GM12892 (cell line): ENCODE data around the gene TMED3.
"Not testable (repeated sequence)": the region's sequence is repeated elsewhere in the genome, so short reads cannot be mapped to it uniquely, and the experiment has no call there.

Source experiments
- DNase-seq: peaks from one replicate; pipeline ENCODE4 v3.0.0; 2011; ENCODE audit not compliant: insufficient read length
- FAIRE-seq: peaks from 2 replicates; lab custom pipeline; 2011; peaks lifted over from hg19 to GRCh38; lab: Jason Lieb, UNC
- POLR2A ChIP-seq: IDR thresholded peaks from 2 replicates; pipeline ENCODE4 v1.6.1; 2011; ENCODE audit warnings: low read depth, low read length, control low read depth
- POLR2AphosphoS5 ChIP-seq: IDR thresholded peaks from 2 replicates; pipeline ENCODE4 v1.6.1; 2011; ENCODE audit warnings: low read depth, low read length, control low read depth
- TAF1 ChIP-seq: IDR thresholded peaks from 2 replicates; pipeline ENCODE4 v1.6.1; 2011; ENCODE audit warnings: low read depth, mild to moderate bottlenecking, control low read depth, low read length, borderline replicate concordance

TMED3 gene

DNA sequence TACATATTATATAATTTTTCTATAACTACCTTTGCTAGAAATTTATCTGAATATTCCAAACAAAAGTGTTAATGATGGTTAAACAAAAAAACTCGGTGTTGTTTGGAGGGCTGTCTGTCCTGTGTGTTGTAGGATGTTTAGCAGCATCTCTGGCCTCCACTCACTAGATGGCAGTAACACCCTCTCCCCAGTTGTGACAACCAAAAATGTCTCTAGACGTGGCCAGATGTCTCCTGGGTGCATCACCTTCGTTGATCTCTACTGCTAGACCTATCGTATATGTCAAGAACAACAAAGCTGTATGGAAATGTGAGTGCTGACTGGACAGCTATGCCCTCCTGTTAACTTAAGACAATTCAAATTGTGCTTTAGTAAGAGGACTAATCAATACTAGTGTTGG, 14.3 kb upstream of the TMED3 start:
- TF ChIP-seq POLR2AphosphoS5 (no peak), POLR2A (no peak), TAF1 (no peak)
- peak; percentile 70 for FAIRE-seq
- no peak for DNase-seq

DNA sequence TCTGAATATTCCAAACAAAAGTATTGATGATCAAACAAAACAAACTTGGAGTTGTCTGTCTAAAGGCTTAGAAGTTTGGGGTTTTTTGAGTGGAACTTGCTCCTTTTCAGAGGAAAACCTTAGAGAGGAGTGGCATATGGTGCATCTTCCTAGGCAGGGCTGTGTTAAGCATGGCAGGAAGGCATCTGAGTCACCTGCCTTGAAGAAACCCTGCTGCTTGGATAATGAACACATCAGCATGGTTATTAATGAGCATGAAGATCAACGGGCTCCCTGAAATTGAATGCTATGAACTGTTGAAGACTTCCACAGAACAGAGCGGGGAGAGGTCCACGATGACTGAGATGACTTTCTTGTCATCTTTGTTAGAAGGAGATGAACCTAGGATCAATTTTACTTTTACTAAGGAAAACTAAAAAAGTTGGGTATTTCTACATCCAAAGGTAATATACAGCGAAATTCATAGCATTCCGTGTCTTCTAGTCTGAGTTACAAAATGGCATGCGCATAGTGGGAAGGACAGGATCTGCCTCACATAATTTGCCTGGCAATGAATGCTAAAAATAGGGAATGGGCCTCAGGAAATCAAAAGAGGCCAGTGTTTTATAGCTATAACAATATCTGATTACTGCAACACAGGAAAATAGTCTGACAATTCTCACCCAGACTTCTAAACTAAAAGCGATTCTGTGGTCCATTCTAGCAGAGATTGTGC, 11.6 kb upstream of the TMED3 start:
- DNase-seq (no peak), FAIRE-seq (no peak)
- TF ChIP-seq POLR2AphosphoS5, result no peak
- TF ChIP-seq POLR2A, result no peak
- no peak for TF ChIP-seq TAF1

DNA sequence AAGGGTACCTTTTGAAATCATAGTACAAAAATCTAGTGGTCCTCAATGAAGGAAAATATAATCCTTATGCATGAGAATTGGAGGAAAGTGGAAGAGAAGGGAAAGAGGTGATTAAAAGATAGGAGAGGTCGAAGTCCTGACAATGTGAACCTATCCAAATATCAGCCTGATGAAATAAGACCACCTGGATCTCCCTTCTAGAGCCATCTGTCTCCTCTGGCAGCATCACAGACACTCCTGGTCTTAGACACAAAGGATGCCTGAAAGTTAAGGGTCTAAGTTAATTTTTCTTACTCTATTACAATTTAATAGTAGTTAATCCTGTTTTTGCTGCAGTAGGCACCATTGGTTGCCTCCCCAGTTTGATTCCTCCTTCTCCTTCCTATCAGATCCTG, 11.1 kb upstream of the TMED3 start:
- DNase-seq, result no peak
- FAIRE-seq, result no peak
- TF ChIP-seq POLR2AphosphoS5, result no peak
- TF ChIP-seq TAF1, result no peak
- TF ChIP-seq POLR2A, result no peak

GRCh38 chr15:79307251-79307650, 3.7 kb upstream of the TMED3 start:
- no peak for FAIRE-seq

GRCh38 chr15:79308874-79309273, 2.0 kb upstream of the TMED3 start:
- DNase-seq (no peak), FAIRE-seq (no peak)
- TF ChIP-seq POLR2A (no peak), TAF1 (no peak), POLR2AphosphoS5 (no peak)

More at GRCh38 chr15:79307251-79307650, 3.7 kb upstream of the TMED3 start:
- DNase-seq, result no peak
- TF ChIP-seq TAF1, result no peak
- no peak for TF ChIP-seq POLR2AphosphoS5
- no peak for TF ChIP-seq POLR2A

GRCh38 chr15:79310612-79310984, 314 bp upstream of the TMED3 start:
- DNase-seq (no peak), FAIRE-seq (no peak)
- TF ChIP-seq TAF1 (no peak), POLR2A (no peak), POLR2AphosphoS5 (no peak)

GRCh38 chr15:79311901-79312553, 1.1 kb downstream of the TMED3 start:
- DNase-seq, result no peak
- TF ChIP-seq POLR2A (no peak), POLR2AphosphoS5 (no peak), TAF1 (no peak)
- FAIRE-seq, result peak; percentile 14

- DNase-seq, result no peak
- no peak for FAIRE-seq
- TF ChIP-seq POLR2A (no peak), TAF1 (no peak), POLR2AphosphoS5 (no peak)
These were observed 3.3 kb downstream of the TMED3 start for GRCh38 chr15:79314186-79314585.

DNA sequence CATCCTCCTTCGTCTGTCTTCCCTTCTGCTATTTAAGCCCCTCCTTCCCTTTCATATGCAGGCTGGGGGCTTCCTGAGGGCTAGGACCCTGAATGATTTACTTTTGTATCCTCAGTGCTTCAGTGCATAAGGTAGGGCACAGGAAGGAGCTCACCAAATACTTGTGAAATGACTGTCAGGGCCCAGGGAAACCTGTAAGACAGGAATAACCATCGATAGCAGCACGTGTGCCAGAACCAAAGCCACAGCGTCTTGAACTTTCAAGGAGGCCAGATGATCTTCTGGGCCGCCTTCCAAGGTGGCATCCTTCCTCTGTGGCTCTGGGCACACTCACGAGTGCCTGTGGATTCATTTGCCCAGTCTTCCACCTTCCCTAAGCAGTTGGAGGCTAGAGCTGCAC, 3.9 kb downstream of the TMED3 start:
- TF ChIP-seq POLR2A (no peak), POLR2AphosphoS5 (no peak), TAF1 (no peak)
- no peak for DNase-seq
- FAIRE-seq, result no peak

DNA sequence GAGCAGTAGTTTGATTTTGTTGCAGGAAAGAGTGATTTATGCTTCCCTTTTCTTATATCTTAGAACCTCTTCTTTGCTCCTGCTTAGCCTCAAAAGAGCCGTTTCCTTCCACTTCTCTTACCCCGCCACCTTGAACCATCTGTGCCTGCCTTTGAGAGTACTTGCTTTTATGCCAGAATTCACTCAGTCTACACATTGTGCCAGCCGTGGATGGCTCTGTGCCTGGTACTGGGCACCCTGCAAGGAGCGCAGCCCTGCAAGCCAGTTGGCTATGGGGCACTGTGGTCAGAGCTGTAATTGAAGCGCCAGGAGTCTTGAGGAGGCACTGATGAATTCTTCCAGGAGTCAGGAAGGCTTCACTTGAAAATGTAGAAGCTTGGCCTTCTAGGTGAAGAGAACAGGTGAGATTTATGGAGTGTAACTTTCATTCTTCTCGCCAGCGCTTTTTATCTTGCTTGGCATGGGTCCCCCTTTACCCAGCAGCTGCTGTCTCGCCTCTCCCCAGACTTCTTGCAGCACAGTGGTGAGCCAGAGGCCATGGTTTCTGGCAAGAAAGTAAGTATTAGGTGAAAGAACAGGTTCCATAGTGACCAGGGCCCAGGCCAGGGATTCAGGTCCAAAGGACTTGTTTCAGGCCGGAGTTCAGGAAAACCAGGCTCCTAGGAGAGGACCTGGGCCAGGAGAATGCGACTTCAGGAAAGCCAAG, 4.9 kb downstream of the TMED3 start:
- no peak for FAIRE-seq
- TF ChIP-seq POLR2A (no peak), POLR2AphosphoS5 (no peak), TAF1 (no peak)
- DNase-seq, result no peak

GRCh38 chr15:79316864-79317263, 6.0 kb downstream of the TMED3 start:
- DNase-seq, result no peak
- no peak for TF ChIP-seq POLR2AphosphoS5

GRCh38 chr15:79319973-79320372, 9.1 kb downstream of the TMED3 start:
- FAIRE-seq, DNase-seq: not testable (repeated sequence)

More at GRCh38 chr15:79316864-79317263, 6.0 kb downstream of the TMED3 start:
- FAIRE-seq, result no peak

GRCh38 chr15:79321876-79322275, 11.0 kb downstream of the TMED3 start:
- DNase-seq (no peak), FAIRE-seq (no peak)
- TF ChIP-seq POLR2AphosphoS5 (no peak), POLR2A (no peak), TAF1 (no peak)
